Rectal smooth muscle tissue (tissue), 1 donor: ENCODE measurements around the gene REPIN1.

Source experiments
- H3K27ac ChIP-seq: one replicate; pipeline ENCODE4 v1.7.0; 2013; ENCODE audit warnings: low read depth, low read length, inconsistent platforms
- H3K27me3 ChIP-seq: one replicate; pipeline ENCODE4 v1.7.0; 2013; ENCODE audit warnings: low read length; ENCODE audit not compliant: control insufficient read depth, insufficient read depth
- H3K36me3 ChIP-seq: one replicate; pipeline ENCODE4 v1.7.0; 2013; ENCODE audit warnings: low read length; ENCODE audit not compliant: control insufficient read depth, insufficient read depth
- H3K4me1 ChIP-seq: one replicate; pipeline ENCODE4 v1.7.0; 2013; ENCODE audit warnings: low read length; ENCODE audit not compliant: control insufficient read depth, insufficient read depth
- H3K4me3 ChIP-seq: one replicate; pipeline ENCODE4 v1.7.0; 2013; ENCODE audit warnings: low read length
- H3K9ac ChIP-seq: one replicate; pipeline ENCODE4 v1.7.0; 2013; ENCODE audit warnings: low read length

REPIN1 gene

GRCh38 chr7:150411606-150412005 lies 43.0 kb downstream of the REPIN1 start:
- H3K4me3 ChIP-seq = no peak overlapping the region
- no peaks in the 10 kb centered on the region for H3K36me3 ChIP-seq
- no peaks in the 10 kb centered on the region for H3K27me3 ChIP-seq
- H3K4me1 ChIP-seq = peaks cover 1% of the 10 kb centered on the region
- no peak overlapping the region for H3K27ac ChIP-seq
- no peak overlapping the region for H3K9ac ChIP-seq

GRCh38 chr7:150412016-150412415 lies 43.4 kb downstream of the REPIN1 start:
- H3K4me1 ChIP-seq = no peaks in the 10 kb centered on the region
- no peak overlapping the region for H3K9ac ChIP-seq
- H3K27me3 ChIP-seq = no peaks in the 10 kb centered on the region
- no peak overlapping the region for H3K4me3 ChIP-seq
- H3K27ac ChIP-seq = no peak overlapping the region
- no peaks in the 10 kb centered on the region for H3K36me3 ChIP-seq

DNA sequence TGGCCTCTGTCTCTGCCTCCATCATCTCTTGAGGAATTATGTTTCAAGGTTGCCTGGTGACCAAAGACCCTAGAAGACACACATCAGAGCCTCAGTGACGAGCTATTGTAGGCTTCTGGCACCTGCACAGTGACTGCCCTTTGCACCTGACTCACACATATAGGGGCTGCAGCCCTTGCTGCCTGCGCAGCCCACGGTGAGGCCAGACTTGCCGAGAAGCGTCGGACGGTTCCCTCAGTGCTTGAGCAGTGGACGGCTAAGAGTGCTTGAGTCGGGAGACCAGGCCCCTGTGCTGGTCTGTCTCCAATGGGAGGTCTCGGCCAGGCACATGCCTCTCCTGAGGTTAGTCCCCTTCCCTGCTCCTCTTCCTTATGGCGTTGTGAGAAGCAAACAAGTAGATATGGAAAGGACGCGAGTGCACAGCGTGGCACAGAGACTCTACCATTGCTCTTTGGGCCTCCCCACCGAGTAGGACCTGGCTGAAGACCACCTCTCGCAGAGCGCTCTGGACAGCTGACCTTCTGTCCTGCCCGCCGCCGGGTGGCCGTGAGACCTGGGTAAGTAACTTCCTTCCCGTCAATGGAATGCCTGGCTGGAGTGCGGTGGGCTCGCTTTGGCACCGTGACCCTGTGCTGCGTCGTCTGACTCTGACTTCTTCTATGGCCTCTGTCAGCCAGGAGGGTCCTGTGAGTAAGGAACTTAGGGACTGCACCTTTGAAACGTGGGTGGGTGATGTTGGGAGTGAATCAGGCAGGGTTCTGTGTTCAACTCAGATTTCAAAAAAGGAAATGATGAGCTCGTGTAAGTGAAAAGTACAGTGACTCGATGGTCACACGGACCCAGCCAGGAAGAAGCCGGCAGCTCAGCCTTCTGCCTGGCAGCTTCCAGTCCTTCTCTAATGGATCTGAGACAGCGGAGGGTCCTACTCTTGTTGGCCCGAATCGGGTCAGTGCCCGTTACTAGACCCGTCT lies 44.2 kb downstream of the REPIN1 start:
- no peaks in the 10 kb centered on the region for H3K36me3 ChIP-seq
- no peaks in the 10 kb centered on the region for H3K4me1 ChIP-seq
- H3K4me3 ChIP-seq = no peak overlapping the region

GRCh38 chr7:150413640-150414081 lies 45.0 kb downstream of the REPIN1 start:
- H3K9ac ChIP-seq = no peak overlapping the region

More for the DNA sequence above, 44.2 kb downstream of the REPIN1 start:
- no peak overlapping the region for H3K27ac ChIP-seq
- H3K9ac ChIP-seq = no peak overlapping the region
- no peaks in the 10 kb centered on the region for H3K27me3 ChIP-seq

DNA sequence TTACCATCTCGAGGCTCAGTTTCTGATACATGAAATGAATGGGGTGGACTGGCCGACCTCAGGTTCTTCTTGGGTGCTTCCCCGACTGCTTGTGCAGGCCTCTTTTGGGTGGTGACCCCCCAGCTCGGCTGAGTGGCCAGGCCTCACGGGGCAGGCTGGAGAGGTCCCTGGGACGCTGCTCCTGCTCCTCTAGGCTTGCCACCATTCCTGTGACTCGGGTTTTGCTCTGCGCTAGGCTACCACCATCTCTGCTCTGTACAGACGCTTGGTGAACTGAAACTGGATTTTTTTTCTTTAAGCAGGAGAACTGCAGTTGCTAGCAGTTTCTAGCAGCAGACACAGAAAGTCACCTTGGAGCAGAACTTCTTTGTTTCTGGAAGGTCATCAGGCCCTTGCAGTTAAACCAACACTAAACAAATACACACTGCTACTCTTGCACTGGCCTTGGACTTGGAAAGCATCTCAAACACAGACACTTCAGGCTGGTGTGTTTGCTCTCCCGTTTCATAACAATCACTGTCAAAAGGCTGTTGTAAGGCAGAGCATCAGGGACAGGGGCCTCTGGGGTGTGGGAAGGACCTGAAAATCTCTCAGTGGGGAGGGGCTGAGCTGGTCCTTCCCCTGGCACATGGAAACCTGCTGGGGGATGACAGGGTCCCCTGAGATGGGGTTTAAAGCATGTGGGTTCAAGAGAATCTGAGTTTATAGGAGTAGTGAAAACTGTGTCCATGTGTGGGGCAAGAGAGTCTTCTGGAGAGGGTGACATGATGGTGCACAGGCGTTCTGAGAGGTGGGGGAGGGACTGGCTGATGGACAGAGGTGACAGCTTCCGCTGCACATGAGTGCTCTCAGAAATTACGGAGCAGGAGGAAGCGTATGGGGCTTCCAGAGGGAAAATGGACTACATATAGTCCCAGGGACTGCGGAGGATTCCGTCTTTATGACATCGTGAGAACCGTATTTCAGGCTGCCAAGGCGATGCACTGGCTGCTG lies 46.8 kb downstream of the REPIN1 start:
- H3K27ac ChIP-seq = no peak overlapping the region
- H3K36me3 ChIP-seq = no peaks in the 10 kb centered on the region
- H3K9ac ChIP-seq = no peak overlapping the region
- no peak overlapping the region for H3K4me3 ChIP-seq
- no peaks in the 10 kb centered on the region for H3K27me3 ChIP-seq
- H3K4me1 ChIP-seq = no peaks in the 10 kb centered on the region

More at GRCh38 chr7:150413640-150414081, 45.0 kb downstream of the REPIN1 start:
- Histone ChIP-seq H3K27ac (no peak overlapping the region), H3K36me3 (no peaks in the 10 kb centered on the region), H3K27me3 (no peaks in the 10 kb centered on the region), H3K4me3 (no peak overlapping the region), H3K4me1 (no peaks in the 10 kb centered on the region)

DNA sequence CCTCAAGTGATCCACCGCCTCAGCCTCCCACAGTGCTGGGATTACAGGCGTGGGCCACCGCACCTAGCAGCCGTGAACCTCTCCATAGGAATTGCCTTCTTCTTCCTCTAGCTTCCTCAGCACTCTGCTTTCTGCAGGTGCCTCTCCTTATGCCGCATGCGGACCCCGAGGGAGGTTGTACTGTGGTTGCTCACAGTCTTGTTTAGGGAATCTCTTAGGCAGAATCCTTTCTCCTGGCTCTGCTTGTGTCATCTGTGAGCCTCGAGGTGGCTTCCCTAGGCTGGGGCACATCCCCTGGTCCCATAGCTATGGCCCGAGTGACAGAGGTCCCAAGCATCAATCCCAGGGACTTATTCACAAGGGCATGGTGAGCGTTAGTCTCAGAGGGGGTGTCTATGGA lies 48.6 kb downstream of the REPIN1 start:
- H3K27me3 ChIP-seq = no peaks in the 10 kb centered on the region
- no peak overlapping the region for H3K9ac ChIP-seq
- no peak overlapping the region for H3K27ac ChIP-seq
- H3K4me1 ChIP-seq = no peaks in the 10 kb centered on the region
- no peaks in the 10 kb centered on the region for H3K36me3 ChIP-seq
- no peak overlapping the region for H3K4me3 ChIP-seq

DNA sequence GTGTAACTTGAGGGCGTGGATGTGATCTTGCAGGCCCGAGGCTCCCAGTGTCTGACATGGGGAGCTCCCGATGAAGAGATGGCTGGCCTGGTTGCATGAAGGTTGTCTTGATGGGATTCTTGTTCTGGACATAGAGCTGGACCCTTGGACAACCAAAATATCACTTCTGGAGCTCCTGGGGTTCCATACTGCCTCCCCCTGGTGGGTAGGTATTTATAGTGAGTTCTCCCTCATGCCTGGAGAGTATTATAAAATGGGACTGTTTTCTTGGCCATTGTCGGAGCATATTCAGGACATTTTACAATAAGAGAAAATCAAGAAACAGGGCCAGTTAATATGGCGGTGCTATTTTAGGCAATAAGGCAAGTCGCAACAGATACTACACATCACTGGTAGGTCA lies 49.2 kb downstream of the REPIN1 start:
- H3K9ac ChIP-seq = no peak overlapping the region
- H3K4me3 ChIP-seq = no peak overlapping the region
- H3K36me3 ChIP-seq = no peaks in the 10 kb centered on the region
- H3K27me3 ChIP-seq = no peaks in the 10 kb centered on the region
- H3K27ac ChIP-seq = no peak overlapping the region
- H3K4me1 ChIP-seq = no peaks in the 10 kb centered on the region

DNA sequence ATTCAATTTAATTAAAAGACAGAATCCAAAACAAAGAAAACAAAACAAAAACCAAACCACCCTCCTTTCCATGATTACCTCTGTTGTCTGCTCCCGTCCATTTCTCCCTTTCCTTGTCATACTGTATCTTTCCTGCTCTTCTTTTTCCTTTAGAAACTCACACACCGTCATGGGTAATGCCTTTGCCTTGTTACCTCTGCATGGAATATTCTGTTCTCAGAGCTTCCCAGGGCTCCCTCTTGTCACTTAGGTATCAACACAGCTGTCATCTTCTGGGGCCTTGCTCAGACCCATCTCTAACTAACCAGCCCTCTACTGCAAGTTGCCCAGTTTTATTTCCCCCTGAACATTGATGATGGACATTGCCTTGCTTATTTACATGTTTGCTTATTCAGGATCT lies 51.6 kb downstream of the REPIN1 start:
- Histone ChIP-seq H3K9ac (no peak overlapping the region), H3K4me3 (no peak overlapping the region), H3K27me3 (no peaks in the 10 kb centered on the region), H3K4me1 (no peaks in the 10 kb centered on the region), H3K36me3 (no peaks in the 10 kb centered on the region), H3K27ac (no peak overlapping the region)

GRCh38 chr7:150420987-150421674 lies 52.5 kb downstream of the REPIN1 start:
- Histone ChIP-seq H3K36me3 (no peaks in the 10 kb centered on the region), H3K27ac (no peak overlapping the region), H3K9ac (no peak overlapping the region), H3K4me3 (no peak overlapping the region), H3K27me3 (no peaks in the 10 kb centered on the region), H3K4me1 (no peaks in the 10 kb centered on the region)

GRCh38 chr7:150421831-150422230 lies 53.2 kb downstream of the REPIN1 start:
- no peaks in the 10 kb centered on the region for H3K36me3 ChIP-seq
- no peaks in the 10 kb centered on the region for H3K4me1 ChIP-seq
- H3K4me3 ChIP-seq = no peak overlapping the region

More at GRCh38 chr7:150421831-150422230, 53.2 kb downstream of the REPIN1 start:
- Histone ChIP-seq H3K9ac (no peak overlapping the region), H3K27ac (no peak overlapping the region), H3K27me3 (no peaks in the 10 kb centered on the region)
